GM20000 (cell line): ENCODE results near the gene CAMKK1.
A peak's percentile ranks its signal among the peaks of the same experiment; 100 is the strongest.

ENCODE experiments used
- DNase-seq: peaks from one replicate; pipeline ENCODE4 v3.0.0; 2012; ENCODE audit warnings: low spot score
- TF ChIP-seq, protein P1 (sequence below): IDR thresholded peaks from 2 replicates; pipeline ENCODE4 v1.5.1; 2012; ENCODE audit warnings: mild to moderate bottlenecking, control low read depth; ENCODE audit errors: extremely low read depth, missing control alignments

Gene CAMKK1

GRCh38 chr17:3922765-3923164 is 29.9 kb upstream of the CAMKK1 start:
- no peak for DNase-seq
- TF ChIP-seq, protein P1, sequence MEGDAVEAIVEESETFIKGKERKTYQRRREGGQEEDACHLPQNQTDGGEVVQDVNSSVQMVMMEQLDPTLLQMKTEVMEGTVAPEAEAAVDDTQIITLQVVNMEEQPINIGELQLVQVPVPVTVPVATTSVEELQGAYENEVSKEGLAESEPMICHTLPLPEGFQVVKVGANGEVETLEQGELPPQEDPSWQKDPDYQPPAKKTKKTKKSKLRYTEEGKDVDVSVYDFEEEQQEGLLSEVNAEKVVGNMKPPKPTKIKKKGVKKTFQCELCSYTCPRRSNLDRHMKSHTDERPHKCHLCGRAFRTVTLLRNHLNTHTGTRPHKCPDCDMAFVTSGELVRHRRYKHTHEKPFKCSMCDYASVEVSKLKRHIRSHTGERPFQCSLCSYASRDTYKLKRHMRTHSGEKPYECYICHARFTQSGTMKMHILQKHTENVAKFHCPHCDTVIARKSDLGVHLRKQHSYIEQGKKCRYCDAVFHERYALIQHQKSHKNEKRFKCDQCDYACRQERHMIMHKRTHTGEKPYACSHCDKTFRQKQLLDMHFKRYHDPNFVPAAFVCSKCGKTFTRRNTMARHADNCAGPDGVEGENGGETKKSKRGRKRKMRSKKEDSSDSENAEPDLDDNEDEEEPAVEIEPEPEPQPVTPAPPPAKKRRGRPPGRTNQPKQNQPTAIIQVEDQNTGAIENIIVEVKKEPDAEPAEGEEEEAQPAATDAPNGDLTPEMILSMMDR = no peak

DNA sequence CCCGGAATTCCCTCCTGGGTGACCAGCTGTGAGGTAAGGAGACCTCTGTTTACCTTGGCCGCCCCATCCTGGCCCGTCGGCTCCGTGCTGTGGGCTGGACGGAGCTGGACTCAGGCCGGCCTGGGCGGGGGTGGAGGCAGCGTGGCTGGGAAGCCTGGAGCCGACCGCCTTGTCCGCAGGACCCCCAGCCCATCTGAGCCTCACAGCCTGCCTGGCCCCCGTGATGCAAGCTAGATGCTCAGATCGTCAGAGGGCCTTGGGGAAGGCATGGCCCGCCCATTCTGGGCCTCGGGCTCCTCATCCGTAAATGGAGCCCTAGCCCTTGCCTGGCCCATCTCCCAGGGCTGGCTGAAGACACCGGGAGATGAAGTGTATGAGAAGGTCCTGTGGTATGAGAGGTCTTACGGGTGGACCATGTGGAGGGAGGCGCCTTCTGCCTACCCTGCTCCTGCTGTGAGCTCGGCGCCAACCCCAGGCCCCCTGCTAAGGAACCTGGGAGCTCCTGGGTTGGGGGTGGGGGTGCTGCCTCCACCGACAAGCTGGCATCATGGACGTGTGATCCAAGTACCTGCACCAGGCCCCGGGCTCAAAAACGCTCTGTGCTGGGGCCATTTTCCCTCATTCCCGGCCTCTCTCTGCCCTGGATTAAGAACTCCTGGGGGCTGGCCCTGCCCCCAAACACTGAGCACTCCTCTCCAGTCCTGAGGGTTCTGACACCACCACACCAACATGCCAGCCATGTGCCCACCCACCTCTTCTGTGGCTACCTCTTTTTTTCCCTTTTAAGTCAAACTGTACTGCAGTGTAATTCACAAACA is 28.9 kb upstream of the CAMKK1 start:
- DNase-seq = no peak
- TF ChIP-seq, protein P1 = no peak

DNA sequence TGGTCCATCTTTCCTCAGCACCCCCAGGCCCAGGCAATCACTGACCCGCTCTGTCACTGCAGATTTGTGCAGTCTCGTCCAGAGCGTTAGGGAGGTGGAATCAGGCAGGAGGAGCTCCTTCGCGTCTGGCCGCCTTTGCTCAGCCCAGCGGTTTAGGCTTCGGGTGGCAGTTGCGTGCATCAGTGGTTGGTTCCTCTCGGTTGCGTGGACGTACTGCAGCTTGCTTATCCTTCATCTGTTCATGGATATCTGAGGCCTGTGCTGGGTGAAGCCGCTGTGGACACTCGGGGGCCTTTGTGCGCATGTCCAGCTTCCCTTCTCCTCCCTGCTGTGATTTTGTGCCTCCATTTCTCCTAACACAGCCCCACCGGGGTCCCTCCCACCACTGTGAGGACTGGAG is 28.2 kb upstream of the CAMKK1 start:
- no peak for DNase-seq

GRCh38 chr17:3919123-3919624 is 26.3 kb upstream of the CAMKK1 start:
- TF ChIP-seq, protein P1 = no peak
- DNase-seq = no peak

More for the DNA sequence above, 28.2 kb upstream of the CAMKK1 start:
- TF ChIP-seq, protein P1 = no peak

- TF ChIP-seq, protein P1 = no peak
- peak; percentile 41 for DNase-seq
Observed at GRCh38 chr17:3918372-3919122, 25.7 kb upstream of the CAMKK1 start.

DNA sequence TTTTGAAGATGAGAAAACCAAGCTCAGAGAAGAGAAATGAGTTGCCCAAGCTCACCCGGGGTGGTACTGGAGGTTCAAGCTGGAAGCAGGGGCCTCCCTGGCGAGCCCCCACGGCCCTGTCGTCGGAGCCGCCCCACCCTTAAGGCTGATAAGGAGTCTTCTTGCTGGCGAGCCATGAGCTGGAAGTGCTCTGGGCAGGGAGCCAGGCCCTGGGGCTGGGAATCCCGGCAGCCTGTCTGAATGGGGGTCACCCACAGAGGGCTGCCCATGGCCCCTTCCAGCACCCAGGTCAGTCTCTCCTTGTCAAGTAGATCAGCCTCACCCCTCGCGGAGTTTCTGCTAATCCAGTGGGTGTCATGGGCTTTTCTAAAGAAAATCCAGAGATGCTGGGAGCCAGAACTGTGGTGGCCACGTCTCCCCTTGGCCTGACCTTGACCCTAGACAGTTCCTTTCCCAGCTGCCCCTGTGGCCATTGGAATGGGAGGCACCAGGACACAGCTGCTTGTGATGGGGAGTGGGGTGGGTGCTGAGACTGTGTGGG is 24.6 kb upstream of the CAMKK1 start:
- TF ChIP-seq, protein P1 = no peak
- no peak for DNase-seq

DNA sequence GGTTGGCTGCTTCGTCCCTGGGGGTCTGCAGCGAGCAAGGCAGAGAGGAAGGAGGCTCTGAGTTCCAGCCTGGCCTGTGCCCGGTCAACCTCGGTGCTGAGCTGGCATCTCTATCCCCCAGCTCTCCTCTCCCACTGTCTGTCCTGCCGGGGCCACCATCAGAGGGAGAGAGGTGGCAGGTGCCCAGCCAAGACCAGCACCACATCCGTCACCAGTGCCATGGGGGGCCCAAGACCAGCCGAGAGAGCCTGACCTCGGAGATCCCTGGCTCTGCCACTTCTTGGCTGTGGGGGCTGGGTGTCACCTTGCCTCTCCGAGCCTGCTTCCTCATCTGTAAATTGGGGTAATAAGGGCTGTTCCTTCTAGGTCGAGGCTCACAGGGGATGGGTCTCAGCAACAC is 24.0 kb upstream of the CAMKK1 start:
- DNase-seq = peak; percentile 32
- TF ChIP-seq, protein P1 = no peak
